Activated CD8-positive, alpha-beta memory T cell treated with anti-CD3 and anti-CD28 coated beads, Interleukin-2, amount 50 U/mL, for 1 hour (primary cell): ENCODE data around the gene TMEM150C.
"Not testable (repeated sequence)": the region's sequence is repeated elsewhere in the genome, so short reads cannot be mapped to it uniquely, and the experiment has no call there.

Experiments
- DNase-seq: peaks from one replicate; pipeline ENCODE4 v3.0.0-alpha.2; 2020; ENCODE audit errors: extremely low read depth

Gene TMEM150C

DNA sequence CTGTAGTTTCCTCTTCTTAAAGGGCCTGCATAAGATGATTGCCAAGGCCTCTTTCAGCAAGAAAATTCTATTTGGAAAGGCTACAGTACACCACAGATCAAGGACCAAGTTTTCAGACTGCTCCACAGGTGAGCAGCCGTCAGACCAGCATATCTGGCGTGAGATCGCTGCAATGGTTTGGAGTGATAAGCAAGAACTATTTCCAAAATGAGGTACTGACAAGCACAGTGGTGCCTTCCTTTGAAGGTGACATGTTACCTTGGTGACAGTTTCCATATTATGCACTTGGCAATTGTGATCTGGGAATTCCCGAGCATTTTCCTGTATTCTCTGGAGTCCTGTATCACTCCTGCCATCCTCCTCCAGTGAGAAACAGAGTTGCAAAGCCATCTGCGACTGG is 7.3 kb upstream of the TMEM150C start:
- DNase-seq, result no peak

DNA sequence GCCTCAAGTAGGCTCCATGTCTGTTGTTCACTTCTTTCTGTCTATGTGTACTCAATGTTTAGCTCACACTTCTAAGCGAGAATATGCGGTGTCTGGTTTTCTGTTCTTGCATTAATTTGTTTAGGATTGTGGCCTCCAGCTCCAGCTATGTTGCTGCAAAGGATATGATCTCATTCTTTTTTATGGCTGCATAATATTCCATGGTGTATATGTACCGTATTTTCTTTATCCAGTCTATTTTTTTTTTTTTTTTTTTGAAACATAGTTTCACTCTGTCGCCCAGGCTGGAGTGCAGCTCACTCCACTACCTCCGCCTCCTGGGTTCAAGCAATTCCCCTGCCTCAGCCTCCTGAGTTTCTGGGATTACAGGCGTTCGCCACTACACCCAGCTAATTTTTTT is 5.7 kb upstream of the TMEM150C start:
- no peak for DNase-seq

DNA sequence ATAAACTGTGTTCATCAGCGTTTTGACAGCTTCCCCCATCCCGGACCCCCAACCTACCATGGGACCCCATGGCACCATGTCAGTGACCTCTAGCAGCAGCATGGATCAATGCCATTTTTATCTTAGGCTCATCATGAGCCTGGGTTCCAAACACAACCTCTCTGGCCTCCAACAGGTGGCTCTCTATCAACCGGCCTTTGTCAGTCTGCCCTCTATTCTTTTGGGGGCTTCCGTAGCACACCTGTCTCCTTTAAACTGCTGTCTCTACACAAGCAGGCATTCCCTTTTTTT is 721 bp upstream of the TMEM150C start:
- no peak for DNase-seq

DNA sequence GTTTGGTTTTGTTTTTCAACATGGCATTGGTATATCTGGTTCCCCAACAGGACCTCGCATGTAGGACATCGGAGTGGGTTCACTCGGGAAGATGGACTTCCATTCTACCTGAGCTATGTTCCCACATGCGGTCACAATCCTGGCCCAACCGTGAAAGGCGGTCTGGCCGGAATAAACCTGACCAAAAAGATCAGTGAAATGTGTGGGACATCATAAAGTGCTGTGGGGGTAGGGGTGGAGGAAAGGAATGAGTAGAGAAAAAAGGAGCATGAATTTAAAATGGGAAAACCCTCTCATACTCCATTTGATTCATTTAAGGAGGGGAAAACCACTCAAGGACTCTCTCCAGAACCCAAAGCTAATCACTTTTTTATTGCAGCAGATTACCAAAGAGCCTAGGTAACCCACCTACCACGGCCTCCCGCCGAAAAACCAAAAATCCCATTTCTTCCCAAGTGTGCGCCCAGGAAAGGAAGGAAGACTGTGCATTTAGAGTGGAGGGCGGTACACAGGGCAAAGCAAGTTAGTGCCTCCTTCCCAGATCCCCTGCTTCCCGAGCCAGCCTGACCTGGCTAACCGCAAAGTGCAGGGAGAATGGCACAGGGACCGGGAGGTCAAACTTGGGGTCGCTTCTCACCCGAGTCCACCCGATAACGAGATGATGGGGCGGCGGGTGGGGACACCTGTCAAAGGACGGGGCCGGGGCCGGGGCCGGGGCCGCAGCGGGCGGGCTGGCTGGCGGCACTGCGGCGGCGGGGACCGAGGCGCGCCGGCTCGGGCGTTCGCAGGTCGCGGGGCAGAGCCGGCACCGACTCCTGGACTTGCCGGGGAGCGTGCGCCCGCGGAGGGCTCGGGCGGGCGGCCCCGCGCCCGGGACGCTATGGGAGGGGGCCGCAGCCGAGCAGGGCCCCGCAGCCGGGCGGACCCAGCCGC is 669 bp downstream of the TMEM150C start:
- no peak for DNase-seq

DNA sequence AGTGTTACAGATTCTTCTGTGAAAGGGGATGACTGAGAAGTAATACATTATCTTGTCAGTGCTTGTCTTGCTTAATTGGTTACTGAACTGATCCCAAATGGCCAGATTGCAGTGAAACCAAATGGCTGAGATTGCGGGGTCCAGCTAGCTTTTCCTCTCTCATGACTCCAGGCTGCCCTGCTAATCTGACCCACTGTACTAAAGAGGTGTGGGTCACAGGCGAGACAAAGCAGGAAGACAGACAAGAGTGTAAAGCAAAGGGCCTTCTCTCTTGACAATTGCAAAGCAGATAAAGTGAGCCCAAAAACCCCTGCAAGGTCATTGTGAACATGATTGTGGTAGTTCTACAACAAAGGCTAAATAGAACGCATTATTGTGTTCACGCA is 2.1 kb downstream of the TMEM150C start:
- DNase-seq, result no peak

DNA sequence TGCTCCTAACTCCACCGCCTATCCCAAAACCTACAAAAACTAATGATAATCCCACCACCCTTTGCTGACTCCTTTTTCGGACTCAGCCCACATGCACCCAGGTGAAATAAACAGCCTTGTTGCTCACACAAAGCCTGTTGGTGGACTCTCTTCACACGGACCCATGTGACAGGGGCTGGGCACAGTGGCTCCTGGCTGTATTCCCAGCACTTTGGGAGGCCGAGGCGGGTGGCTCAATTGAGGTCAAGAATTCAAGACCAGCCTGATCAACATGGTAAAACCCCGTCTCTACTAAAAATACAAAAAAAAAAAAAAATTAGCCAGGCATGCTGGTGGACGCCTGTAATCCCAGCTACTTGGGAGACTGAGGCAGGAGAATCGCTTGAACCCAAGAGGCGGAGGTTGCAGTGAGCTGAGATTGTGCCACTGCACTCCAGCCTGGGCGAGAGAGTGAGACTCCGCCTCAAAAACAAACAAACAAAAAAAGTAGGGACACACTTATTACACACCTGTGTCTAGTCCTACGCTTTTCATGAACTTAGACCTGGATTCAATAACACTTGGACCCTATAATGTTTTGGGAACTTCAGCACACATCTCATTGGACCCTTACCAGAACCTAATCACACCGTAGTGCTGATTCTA is 2.6 kb downstream of the TMEM150C start:
- DNase-seq, result not testable (repeated sequence)

DNA sequence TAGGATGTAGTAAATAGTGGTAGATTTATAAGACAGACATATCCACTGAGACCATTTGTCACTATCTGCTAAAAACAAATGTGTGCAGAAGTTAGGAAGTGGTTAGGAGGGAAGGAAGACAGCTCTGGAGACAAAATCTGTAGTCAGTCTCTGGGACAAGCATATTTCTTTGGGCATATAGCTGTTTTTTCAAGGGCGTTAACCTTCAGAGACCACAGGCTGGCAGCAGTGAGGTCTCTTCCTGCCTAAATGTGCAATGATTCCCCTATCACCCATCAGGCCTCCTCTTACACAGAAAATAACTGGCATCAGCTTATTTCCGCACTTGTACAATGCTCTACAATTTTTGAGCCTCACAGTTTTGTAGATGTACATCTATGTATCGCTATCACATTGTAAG is 6.5 kb downstream of the TMEM150C start:
- no peak for DNase-seq

DNA sequence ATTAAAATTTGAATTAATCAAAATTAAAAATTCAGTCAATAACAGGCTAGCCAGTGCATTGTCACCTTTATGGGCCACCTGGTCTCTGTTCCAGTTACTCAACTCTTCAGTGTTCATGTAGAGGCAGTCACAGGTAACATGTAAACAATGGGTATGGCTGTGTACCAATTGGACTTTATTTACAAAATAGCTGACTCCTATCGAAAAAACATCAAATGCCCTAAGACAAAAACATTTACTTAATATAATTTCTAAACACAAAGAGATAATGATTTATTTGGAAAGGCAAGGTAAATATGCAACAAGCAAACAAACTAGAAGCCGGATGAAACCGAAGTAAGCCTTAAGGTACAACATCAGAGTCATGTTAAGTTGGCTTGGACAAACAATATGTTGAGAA is 8.8 kb downstream of the TMEM150C start:
- DNase-seq, result no peak

DNA sequence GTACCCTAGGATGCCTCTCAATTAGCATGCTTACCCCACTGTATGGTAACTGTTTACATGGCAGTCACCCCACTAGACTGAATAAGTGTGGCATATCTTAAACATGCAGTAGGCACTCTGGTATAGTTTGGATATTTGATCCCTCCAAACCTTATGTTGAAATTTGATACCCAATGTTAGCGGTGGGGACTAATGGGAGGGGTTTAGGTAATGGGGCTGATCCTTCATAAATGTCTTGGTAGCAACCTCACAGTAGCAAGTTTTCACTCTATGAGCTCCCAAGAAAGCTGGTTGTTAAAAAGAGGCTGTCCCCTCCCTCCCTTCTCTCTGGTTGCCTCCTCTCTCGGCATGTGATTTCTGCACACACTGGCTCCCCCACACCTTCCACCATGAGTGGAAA is 10.1 kb downstream of the TMEM150C start:
- DNase-seq, result no peak

DNA sequence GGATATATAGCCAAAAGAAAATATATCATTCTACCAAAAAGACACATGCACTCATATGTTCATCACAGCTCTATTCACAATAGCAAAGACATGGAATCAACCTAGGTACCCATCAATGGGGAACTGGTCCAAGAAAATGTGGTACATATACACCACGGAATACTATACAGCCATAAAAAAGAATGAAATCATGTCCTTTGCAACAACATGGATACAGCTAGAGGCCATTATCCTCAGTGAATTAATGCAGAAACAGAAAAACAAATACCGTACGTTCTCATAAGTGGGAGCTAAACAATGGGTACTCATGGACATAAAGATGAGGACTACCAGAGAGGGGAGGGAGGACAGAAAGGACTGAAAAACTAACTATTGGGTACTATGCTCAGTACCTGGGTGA is 13.9 kb downstream of the TMEM150C start:
- DNase-seq, result not testable (repeated sequence)

DNA sequence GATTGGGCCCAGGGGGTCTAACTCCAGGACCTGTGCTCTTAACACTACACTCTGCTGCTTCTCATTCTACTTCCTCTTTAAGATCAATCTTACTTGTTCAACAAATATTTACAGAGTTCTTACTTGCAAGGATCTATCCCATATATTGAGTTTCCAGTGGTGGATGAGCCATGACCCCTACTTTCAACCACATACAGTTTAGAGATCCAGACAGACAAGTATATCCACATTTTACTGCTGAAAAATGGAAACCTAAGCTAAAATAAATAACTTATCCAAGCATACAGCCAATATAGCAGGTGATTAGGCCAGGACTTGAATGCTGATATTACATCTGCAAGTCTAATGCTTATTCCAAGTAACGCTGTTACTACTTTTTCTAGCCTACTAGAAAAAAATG is 18.7 kb downstream of the TMEM150C start:
- DNase-seq, result no peak

DNA sequence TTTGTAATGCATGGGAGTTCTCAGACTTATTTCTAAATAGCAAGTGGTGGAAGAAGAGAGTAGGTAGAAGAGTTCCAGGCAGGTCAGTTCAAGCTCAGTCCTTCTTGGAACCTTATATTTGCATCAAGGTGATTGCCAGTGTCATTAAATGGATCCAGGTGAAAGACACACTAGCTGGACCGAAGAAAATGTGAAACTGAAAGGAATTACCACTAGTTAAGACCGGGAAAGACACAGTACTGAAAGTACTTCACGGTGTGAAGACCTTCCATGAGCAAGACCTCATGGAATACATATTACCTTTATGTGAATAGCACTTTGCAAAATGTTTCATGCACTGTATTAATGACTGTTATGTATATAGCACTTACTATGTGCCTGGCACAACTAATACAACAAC is 19.1 kb downstream of the TMEM150C start:
- DNase-seq, result no peak

DNA sequence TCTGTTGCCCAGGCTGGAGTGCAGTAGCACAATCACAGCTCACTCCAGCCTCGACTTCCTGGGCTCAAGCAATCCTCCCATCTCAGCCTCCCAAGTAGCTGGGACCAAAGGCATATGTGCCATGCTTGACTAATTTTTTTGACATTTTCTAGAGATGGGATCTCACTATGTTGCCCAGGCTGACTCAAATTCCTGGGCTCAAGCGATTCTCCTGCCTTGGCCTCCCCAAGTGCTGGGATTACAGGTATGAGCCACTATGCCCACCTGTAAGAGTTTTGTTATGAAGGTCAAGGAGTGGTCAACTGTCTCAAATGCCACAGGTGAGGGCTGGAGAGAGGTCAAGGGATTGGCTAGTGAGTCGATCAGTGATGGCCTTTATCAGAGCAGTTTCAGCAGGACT is 32.5 kb downstream of the TMEM150C start:
- no peak for DNase-seq

DNA sequence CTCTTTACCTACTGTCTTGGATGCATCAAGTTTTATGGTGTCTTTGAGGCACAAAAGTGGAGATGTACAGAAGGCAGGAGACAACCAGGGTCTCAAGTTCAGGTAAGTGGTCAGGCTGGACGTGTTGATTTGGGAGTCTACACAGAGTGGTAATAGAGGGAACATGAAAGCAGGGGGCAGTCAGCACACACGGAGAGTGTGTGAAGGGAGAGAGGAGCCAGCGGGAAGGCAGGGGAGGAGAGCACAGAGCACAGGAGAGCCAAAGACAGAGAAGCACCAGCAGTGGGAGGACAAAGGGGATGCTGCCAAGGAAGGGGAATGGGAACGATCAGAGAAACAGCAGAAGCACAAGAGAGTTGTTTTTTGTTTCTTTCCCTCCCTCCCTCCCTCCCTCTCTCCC is 32.9 kb downstream of the TMEM150C start:
- no peak for DNase-seq

DNA sequence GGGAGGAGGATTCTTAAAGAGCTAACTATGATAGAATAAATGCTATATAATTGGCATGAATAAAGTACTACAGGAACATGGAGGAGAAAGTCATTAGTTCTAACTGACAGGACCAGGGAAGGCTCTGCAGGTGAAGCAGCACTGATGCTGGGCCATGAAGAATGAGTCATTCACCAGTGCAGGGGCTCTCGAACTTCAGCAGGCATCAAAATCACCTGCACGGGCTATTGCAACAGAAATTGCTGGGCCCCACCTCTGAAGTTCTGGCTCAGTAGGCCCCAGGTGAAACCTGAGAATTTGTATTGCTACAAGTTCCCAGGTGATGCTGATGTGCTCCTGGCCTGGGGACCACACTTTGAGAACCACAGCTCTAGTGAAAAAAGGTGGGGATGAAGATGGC is 33.7 kb downstream of the TMEM150C start:
- DNase-seq, result no peak

DNA sequence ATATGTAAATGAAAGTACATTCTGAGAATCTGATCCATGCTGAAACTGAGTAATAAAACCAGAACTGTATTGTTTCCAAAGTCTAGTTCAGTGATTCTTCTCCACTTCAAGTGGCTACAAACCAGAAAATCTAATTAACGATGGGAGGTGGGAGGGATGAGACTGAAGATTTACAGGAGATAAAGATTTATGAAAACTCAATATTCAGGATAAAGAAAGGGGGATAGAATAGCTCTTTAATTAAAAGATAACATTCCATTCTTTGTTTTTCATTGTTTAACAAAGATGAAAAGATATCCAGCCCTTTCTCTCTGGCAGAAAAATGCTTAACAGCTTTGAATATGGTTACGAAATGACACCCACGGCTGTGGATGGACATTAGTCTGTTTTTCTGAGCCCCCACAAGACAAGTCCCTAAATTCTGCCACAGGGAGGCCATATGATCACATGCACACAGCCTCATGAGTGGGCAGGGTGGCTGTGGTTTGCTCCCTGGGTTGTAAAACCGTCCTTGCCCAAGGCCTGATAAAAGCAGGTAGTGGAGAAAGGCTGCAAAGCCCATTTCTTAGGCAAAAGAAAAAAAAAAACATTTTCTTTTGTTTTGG is 36.4 kb downstream of the TMEM150C start:
- no peak for DNase-seq

DNA sequence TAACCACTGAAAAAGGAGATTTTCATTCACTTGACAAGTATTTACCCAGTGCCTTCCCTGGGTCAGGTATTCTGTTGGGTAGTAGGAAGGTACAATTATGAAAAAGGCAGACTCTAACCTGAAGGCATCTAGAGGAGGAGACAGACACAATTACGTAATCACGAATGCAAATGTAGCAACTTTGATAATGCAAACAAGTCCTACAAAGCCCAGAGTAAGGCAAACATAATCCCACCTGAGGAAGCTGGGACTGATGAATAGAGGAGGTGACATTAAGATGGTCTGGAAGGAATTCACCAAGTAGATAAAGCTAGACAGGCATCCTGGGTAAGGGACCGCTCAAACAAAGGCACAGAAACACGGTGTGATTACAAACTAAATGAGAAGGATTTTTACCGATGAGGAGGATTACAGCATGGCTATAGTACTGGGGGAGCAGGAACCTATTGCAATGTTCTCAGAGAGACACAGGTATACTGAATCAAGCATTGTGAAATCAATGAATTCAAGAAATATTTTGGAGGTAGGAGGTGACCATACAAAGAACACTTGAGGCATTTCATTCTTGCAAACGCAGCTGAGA is 37.1 kb downstream of the TMEM150C start:
- no peak for DNase-seq

DNA sequence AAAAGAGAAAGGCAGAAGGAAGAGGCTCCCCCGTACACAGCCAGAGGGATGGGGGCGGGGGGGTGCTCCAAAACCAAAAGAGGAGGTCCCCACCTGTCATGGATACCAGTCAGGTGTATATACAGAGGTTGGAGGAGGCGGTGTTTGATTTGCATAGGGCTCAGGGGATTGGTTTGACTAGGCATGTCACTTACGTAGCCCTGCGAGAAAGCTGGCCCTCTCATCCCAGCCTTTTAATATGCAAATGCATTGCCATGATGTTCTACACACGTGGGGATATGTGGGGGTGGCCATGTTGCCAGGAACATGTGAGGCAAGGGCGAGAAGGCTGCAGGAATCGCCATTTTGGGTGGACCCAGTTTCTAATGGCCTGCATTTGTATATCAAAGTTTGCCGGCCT is 38.6 kb downstream of the TMEM150C start:
- no peak for DNase-seq

DNA sequence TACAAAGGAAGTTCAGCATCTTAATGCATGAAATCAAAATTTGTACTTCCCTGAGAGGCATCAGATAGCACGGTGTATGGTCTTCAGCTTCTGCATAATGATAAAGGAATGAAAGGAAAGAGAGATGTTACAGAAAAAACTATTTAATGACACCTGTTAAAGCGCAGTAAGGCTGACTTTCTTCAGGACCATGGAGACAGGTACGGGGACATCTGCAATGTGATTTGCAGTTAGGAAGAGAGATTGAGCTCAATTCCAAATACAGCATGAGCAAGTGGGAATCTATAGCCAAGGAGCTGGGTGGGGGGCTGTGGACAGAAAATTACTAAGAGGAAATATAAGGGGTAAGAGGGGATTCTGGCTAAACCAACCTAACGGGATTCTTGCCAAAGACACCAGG is 39.3 kb downstream of the TMEM150C start:
- DNase-seq, result no peak

DNA sequence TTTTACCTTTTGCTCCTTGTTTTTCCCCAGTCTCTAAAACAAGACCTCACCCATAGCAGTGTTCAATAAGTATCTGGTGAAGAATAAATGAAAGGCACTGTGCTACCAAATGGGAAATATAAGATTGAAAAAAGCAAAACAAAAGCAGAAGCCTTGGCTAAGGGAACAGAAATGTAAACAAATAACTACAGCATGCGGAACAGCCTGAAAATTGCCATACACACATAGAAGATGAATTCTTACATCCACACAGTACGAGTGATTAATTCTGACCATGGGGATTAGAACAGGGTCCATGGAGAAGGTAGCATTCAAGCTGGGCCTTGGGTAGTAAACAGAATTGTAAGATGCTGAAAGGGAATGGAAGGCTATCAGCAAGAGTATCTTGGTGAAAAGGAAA is 40.5 kb downstream of the TMEM150C start:
- DNase-seq, result no peak

DNA sequence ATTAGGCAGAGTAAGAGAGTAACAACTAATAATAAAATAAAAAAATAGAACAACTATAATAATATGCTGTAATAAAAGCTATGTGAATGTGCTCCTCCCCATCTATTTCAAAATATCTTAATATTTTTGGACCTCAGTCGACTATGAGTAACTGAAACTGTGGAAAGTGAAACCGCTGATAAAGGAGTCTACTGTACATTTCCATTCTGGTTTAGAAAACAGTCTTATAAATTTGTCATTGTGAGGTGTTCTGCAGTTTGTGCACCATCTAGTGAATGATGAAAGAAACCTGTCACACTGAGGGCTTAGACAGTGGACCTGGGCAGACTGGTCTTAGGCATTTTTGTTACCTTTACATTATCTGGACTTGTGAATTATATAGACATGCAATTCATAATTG is 42.0 kb downstream of the TMEM150C start:
- no peak for DNase-seq

DNA sequence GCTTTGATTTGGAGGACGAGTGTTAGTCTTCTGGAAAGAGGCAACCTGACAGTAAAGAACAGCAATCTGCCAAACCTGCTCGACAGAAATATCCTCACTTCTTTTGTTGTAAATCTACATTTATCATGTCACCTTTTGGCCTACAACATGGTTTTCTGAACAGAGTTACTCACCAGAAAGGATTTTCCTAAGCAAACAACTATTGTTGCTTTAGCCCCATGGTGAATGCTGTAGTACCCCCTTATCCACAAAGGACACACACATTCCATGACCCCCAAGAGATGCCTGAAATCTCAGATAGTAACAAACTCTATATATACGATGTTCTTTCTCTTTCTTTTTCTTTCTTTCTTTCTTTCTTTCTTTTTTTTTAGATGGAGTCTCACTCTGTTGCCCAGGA is 42.7 kb downstream of the TMEM150C start:
- no peak for DNase-seq

DNA sequence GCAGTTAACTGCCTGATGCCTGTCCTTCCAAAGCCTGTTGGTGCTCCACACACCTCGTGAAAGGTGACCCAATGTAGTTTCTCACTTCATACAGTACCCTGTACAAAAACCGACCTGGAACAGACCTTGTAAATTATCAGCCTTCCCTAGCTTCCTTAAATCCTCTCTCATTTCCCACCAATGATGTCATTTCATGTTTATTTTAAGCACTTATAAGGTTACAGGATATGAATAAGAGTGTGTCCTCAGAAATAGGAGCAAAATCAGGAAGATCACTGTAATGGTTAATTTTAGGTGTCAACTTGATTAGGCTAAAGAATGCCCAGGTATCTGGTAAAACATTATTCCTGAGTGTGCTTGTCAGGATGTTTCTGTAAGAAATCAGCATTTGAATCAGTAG is 44.7 kb downstream of the TMEM150C start:
- no peak for DNase-seq
